HEK293 (cell line): ENCODE measurements around the gene LKAAEAR1.

Experiments used
- CTCF ChIA-PET: fragments of 350-600 bp; formaldehyde crosslinking; extraction: SDS; loops from one replicate; lab custom pipeline; 2021; ENCODE audit warnings: antibody characterized with exemption; lab: Yijun Ruan, JAX
- POLR2A ChIA-PET: fragments of 300-600 bp; formaldehyde crosslinking; extraction: SDS; loops from one replicate; lab custom pipeline; 2020; ENCODE audit warnings: antibody characterized with exemption, inconsistent platforms; lab: Yijun Ruan, JAX
- H3K27ac ChIP-seq: fragments of 200-500 bp; sonication (Bioruptor generic); 2 replicates; pipeline ENCODE4 v1.5.1; 2014; ENCODE audit warnings: low read depth, low read length, control low read depth, inconsistent platforms; ENCODE audit errors: extremely low read depth
- H3K36me3 ChIP-seq, 2 experiments: fragments of 200-500 bp in 1 of 2; sonication (Bioruptor generic) in 1 of 2; 1 replicate in 1 of 2; 2 replicates in 1 of 2; pipeline ENCODE4 v1.5.1; 2014 to 2017; ENCODE audit warnings: inconsistent platforms in 2 of 2, low read length in 2 of 2; ENCODE audit not compliant: control insufficient read depth in 2 of 2, insufficient read depth in 1 of 2
- H3K4me1 ChIP-seq: fragments of 200-500 bp; sonication (Bioruptor generic); 2 replicates; pipeline ENCODE4 v1.5.1; 2014; ENCODE audit warnings: mild to moderate bottlenecking, low read length, inconsistent platforms; ENCODE audit not compliant: control insufficient read depth, insufficient read depth
- H3K4me3 ChIP-seq: 2 replicates; pipeline ENCODE4 v1.5.1; 2011; ENCODE audit warnings: low read depth, mild to moderate bottlenecking, control low read depth, low read length, moderate library complexity
- H3K9me3 ChIP-seq: fragments of 200-500 bp; sonication (Bioruptor generic); 2 replicates; pipeline ENCODE4 v1.5.1; 2014; ENCODE audit warnings: low read depth, low read length, inconsistent platforms; ENCODE audit not compliant: control insufficient read depth, insufficient read depth
- BCL11A ChIP-seq: fragments of 450-650 bp; formaldehyde crosslinking; IDR thresholded peaks from 2 replicates; pipeline ENCODE4 v1.5.1; 2016; ENCODE audit warnings: low read depth, missing biosample characterization, missing genetic modification characterization
- EGR2 ChIP-seq: fragments of 450-650 bp; formaldehyde crosslinking; IDR thresholded peaks from 2 replicates; pipeline ENCODE4 v1.5.1; 2016; ENCODE audit warnings: low read depth, missing biosample characterization, missing genetic modification characterization
- GLIS2 ChIP-seq: fragments of 450-650 bp; formaldehyde crosslinking; IDR thresholded peaks from 2 replicates; pipeline ENCODE4 v1.5.1; 2016; ENCODE audit warnings: missing biosample characterization, missing genetic modification characterization
- HOXC10 ChIP-seq: sonication (generic); formaldehyde crosslinking; IDR thresholded peaks from 2 replicates; pipeline ENCODE4 v1.8.1; 2023; ENCODE audit warnings: mild to moderate bottlenecking, missing genetic modification reagents
- KLF8 ChIP-seq: fragments of 450-650 bp; formaldehyde crosslinking; IDR thresholded peaks from 2 replicates; pipeline ENCODE4 v1.5.1; 2016; ENCODE audit warnings: missing biosample characterization, missing genetic modification characterization
- MEIS1 ChIP-seq: sonication (generic); formaldehyde crosslinking; IDR thresholded peaks from 2 replicates; pipeline ENCODE4 v1.8.1; 2022; ENCODE audit warnings: missing genetic modification reagents, mild to moderate bottlenecking, borderline replicate concordance
- ZBTB48 ChIP-seq: fragments of 450-650 bp; formaldehyde crosslinking; IDR thresholded peaks from 2 replicates; pipeline ENCODE4 v1.5.1; 2016; ENCODE audit warnings: missing biosample characterization, missing genetic modification characterization
- ZNF19 ChIP-seq: fragments of 450-650 bp; formaldehyde crosslinking; IDR thresholded peaks from 2 replicates; pipeline ENCODE4; 2016; ENCODE audit warnings: missing biosample characterization, missing genetic modification characterization, low read depth
- ZNF23 ChIP-seq: fragments of 450-650 bp; formaldehyde crosslinking; IDR thresholded peaks from 2 replicates; pipeline ENCODE4 v1.5.1; 2016; ENCODE audit warnings: missing biosample characterization, missing genetic modification characterization, borderline replicate concordance
- ZNF274 ChIP-seq, 2 experiments: fragments of 200-500 bp in 1 of 2; fragments of 450-650 bp in 1 of 2; sonication (Bioruptor generic) in 1 of 2; formaldehyde crosslinking in 1 of 2; IDR thresholded peaks; 2 replicates each; pipeline versions ENCODE4 v1.5.1 to v1.6.1; 2014 to 2016; ENCODE audit warnings: borderline replicate concordance in 1 of 2, inconsistent platforms in 1 of 2, low read length in 1 of 2, missing biosample characterization in 1 of 2, missing genetic modification characterization in 1 of 2
- ZNF366 ChIP-seq: fragments of 450-650 bp; formaldehyde crosslinking; conservative IDR thresholded peaks from 2 replicates; pipeline ENCODE4 v1.5.1; 2016; ENCODE audit warnings: missing biosample characterization, missing genetic modification characterization
- ZNF426 ChIP-seq: fragments of 450-650 bp; formaldehyde crosslinking; IDR thresholded peaks from 2 replicates; pipeline ENCODE4 v1.5.1; 2017; ENCODE audit warnings: missing biosample characterization, missing genetic modification characterization, mild to moderate bottlenecking, inconsistent platforms, moderate library complexity
- ZNF555 ChIP-seq: fragments of 450-650 bp; formaldehyde crosslinking; conservative IDR thresholded peaks from 2 replicates; pipeline ENCODE4 v1.5.1; 2017; ENCODE audit warnings: missing biosample characterization, mild to moderate bottlenecking, missing genetic modification characterization, inconsistent platforms
- ZNF571 ChIP-seq: fragments of 450-650 bp; formaldehyde crosslinking; IDR thresholded peaks from 2 replicates; pipeline ENCODE4 v1.5.0; 2017; ENCODE audit warnings: missing biosample characterization, missing genetic modification characterization
- ZNF585B ChIP-seq: fragments of 450-650 bp; formaldehyde crosslinking; IDR thresholded peaks from 2 replicates; pipeline ENCODE4 v1.5.1; 2016; ENCODE audit warnings: missing biosample characterization, missing genetic modification characterization
- ZNF600 ChIP-seq: fragments of 450-650 bp; formaldehyde crosslinking; IDR thresholded peaks from 2 replicates; pipeline ENCODE4 v1.5.1; 2016; ENCODE audit warnings: missing biosample characterization, missing genetic modification characterization
- ZNF785 ChIP-seq: fragments of 450-650 bp; formaldehyde crosslinking; IDR thresholded peaks from 2 replicates; pipeline ENCODE4 v1.5.1; 2016; ENCODE audit warnings: missing biosample characterization, missing genetic modification characterization
- ZSCAN23 ChIP-seq: fragments of 450-650 bp; formaldehyde crosslinking; IDR thresholded peaks from 2 replicates; pipeline ENCODE4 v1.5.1; 2016; ENCODE audit warnings: missing biosample characterization, missing genetic modification characterization
- TF ChIP-seq, protein P1 (sequence below): sonication (generic); formaldehyde crosslinking; IDR thresholded peaks from 2 replicates; pipeline ENCODE4 v1.8.1; 2022; ENCODE audit warnings: mild to moderate bottlenecking, moderate library complexity, missing genetic modification reagents
- TF ChIP-seq, protein P2 (sequence below): fragments of 450-650 bp; IDR thresholded peaks from 2 replicates; pipeline ENCODE4 v1.5.1; 2018; ENCODE audit warnings: missing biosample characterization, missing genetic modification characterization

LKAAEAR1 gene

DNA sequence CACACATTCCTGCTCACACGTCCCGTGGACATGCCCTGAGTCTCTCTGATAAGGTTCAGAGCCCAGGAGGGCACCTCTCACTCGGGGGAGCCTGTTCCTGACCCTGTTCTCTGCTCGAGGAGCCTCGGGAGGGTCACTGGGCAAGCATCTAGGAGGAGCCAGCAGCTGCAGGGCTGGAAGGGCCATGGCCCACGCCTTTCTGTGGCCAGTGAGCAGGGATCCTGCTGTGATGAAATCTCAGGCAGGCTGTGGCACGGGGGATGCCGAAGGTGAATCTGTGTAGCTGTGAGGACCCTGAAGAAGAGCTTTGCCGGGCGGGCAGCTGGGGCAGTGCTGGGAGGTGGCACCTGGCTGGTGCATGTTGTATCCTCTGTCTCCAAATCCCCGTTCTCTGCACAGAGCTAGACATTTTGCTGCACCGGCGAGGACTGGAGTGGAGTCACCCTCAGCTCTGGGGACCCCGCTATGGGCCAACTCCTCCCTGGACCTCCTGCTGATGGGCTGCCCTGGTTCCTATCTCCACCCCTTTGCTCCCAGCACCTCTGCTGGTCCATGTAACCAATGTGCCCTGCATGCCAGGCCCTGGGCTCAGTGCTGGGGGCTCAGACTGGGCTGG, 30.3 kb upstream of the LKAAEAR1 start:
- no peak for TF ChIP-seq ZNF23 (tag by site-specific recombination)
- TF ChIP-seq BCL11A = no peak
- no peak for TF ChIP-seq ZBTB48 (tag by site-specific recombination)
- TF ChIP-seq ZSCAN23 = no peak
- TF ChIP-seq ZNF585B = no peak
- no peak for TF ChIP-seq ZNF426 (tag by site-specific recombination)
- no peak for TF ChIP-seq ZNF274 (IDR thresholded peaks at IDR 0.05; ENCODE audit: low read length)
- TF ChIP-seq ZNF274 (tag by site-specific recombination; IDR thresholded peaks at IDR 0.05; ENCODE audit: borderline replicate concordance) = no peak
- TF ChIP-seq, protein P1, sequence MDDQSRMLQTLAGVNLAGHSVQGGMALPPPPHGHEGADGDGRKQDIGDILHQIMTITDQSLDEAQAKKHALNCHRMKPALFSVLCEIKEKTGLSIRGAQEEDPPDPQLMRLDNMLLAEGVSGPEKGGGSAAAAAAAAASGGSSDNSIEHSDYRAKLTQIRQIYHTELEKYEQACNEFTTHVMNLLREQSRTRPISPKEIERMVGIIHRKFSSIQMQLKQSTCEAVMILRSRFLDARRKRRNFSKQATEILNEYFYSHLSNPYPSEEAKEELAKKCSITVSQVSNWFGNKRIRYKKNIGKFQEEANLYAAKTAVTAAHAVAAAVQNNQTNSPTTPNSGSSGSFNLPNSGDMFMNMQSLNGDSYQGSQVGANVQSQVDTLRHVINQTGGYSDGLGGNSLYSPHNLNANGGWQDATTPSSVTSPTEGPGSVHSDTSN (CRISPR knock-in tag) = no peak
- TF ChIP-seq ZNF785 = no peak
- TF ChIP-seq ZNF555 = no peak
- no peak for TF ChIP-seq HOXC10 (CRISPR knock-in tag)
- TF ChIP-seq ZNF571 (tag by site-specific recombination) = no peak
- no peaks in the 10 kb centered on the region for H3K4me1 ChIP-seq
- no peaks in the 10 kb centered on the region for H3K9me3 ChIP-seq
- no peak overlapping the region for H3K27ac ChIP-seq
- H3K4me3 ChIP-seq = no peak overlapping the region
- no peaks in the 10 kb centered on the region for H3K36me3 ChIP-seq
- ChIA-PET POLR2A (interaction anchor here (0.6 kb wide), 1 partner anchor 53 kb away, joined by 3 read pairs; no protein-coding TSS in a partner anchor), CTCF (interaction anchor here (0.9 kb wide), 1 partner anchor 13 kb away, joined by 3 read pairs; no protein-coding TSS in a partner anchor)

DNA sequence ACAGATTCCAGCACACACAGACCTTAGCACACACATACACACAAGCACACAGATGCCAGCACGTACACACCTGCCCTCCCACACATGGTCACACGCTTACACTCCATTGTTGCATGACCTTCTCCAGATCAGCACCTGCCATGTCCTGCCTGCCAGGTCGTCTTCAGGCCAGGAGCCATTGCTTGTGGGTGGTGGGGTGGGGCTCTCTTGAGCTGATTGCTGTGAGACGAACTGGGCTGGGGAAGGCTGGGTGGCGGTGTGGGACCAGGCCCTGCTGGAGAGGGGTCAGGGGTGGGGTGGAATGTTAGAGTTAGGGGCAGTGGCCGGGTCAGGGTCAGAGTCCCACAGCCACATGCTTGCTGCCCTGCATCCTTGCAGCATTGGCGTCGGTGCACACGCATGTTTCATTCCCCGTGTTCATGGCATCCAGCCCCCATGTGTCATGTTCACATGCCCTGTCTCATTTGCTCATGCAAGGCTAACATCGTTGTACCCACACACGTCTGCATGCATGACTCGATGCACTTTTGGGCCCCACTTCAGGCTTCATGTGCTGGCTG, 29.7 kb upstream of the LKAAEAR1 start:
- Histone ChIP-seq H3K9me3 (no peaks in the 10 kb centered on the region), H3K4me1 (no peaks in the 10 kb centered on the region), H3K27ac (no peak overlapping the region), H3K36me3 (no peaks in the 10 kb centered on the region), H3K4me3 (no peak overlapping the region)
- ChIA-PET CTCF (interaction anchor here (0.9 to 1.1 kb wide), 2 partner anchors 12 to 30 kb away, joined by 3 to 4 read pairs; no protein-coding TSS in a partner anchor), POLR2A (interaction anchor here (0.6 kb wide), 1 partner anchor 53 kb away, joined by 3 read pairs; no protein-coding TSS in a partner anchor)
- TF ChIP-seq EGR2 (tag by site-specific recombination) (peak; percentile 14; the same call in 1 of the 2 replicates), ZNF600 (peak; percentile 77)
- TF ChIP-seq, protein P1 (CRISPR knock-in tag) = no peak

GRCh38 chr20:64113444-64113775, 29.2 kb upstream of the LKAAEAR1 start:
- POLR2A ChIA-PET = no interaction called here
- CTCF ChIA-PET = interaction anchor here (1.1 kb wide), 1 partner anchor 30 kb away, joined by 4 read pairs; no protein-coding TSS in a partner anchor
- H3K27ac ChIP-seq = no peak overlapping the region
- TF ChIP-seq GLIS2 (tag by site-specific recombination) (no peak), ZNF366 (tag by site-specific recombination) (no peak), KLF8 (tag by site-specific recombination) (no peak), MEIS1 (CRISPR knock-in tag) (no peak), ZNF19 (no peak), ZNF600 (no peak), ZBTB48 (tag by site-specific recombination) (no peak)
- TF ChIP-seq, protein P2, sequence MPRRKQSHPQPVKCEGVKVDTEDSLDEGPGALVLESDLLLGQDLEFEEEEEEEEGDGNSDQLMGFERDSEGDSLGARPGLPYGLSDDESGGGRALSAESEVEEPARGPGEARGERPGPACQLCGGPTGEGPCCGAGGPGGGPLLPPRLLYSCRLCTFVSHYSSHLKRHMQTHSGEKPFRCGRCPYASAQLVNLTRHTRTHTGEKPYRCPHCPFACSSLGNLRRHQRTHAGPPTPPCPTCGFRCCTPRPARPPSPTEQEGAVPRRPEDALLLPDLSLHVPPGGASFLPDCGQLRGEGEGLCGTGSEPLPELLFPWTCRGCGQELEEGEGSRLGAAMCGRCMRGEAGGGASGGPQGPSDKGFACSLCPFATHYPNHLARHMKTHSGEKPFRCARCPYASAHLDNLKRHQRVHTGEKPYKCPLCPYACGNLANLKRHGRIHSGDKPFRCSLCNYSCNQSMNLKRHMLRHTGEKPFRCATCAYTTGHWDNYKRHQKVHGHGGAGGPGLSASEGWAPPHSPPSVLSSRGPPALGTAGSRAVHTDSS (tag by site-specific recombination) = no peak
- no peaks in the 10 kb centered on the region for H3K9me3 ChIP-seq
- no peaks in the 10 kb centered on the region for H3K4me1 ChIP-seq
- no peak overlapping the region for H3K4me3 ChIP-seq
- no peaks in the 10 kb centered on the region for H3K36me3 ChIP-seq
